ENCODE data around the gene ARHGAP6. TPM values are rescaled to one million over a fixed set of nuclear protein-coding genes. Genes with fewer than 3 reads are reported as not detected.

ARHGAP6 gene
- polyA plus RNA-seq, 3 donors: 0.31 to 1.1 (median 0.40) TPM

GRCh38 chrX:11683057-11683456 is 17.3 kb upstream of the ARHGAP6 start:
- no peaks in the 10 kb centered on the region for H3K27me3 ChIP-seq (ENCODE audit: control insufficient read depth in 2 of 2, insufficient read depth in 2 of 2, low read length in 2 of 2)
- H2AFZ ChIP-seq (ENCODE audit: insufficient read depth, low read depth, low read length, poor library complexity, severe bottlenecking): no peak overlapping the region
- no peak overlapping the region for H3K4me3 Mint-ChIP-seq
- no peak overlapping the region for H3K4me2 ChIP-seq (replicated peaks; ENCODE audit: extremely low read depth, low read length, poor library complexity, severe bottlenecking)
- DNase-seq: no peak
- no peaks in the 10 kb centered on the region for H3K4me1 ChIP-seq (ENCODE audit: control insufficient read depth in 1 of 2, insufficient read depth in 2 of 2, low read length in 2 of 2)
- H3K9me3 ChIP-seq (replicated peaks in 1 of 2; ENCODE audit: control insufficient read depth in 1 of 2, insufficient read depth in 1 of 2, low read length in 2 of 2): no peaks in the 10 kb centered on the region
- WGBS (ENCODE audit: insufficient coverage): 80% methylated on average over 1 of the region's 3 CpGs
- no peak overlapping the region for H3K4me3 ChIP-seq (replicated peaks in 1 of 3; ENCODE audit: low read depth in 2 of 3, low read length in 3 of 3)
- no peak overlapping the region for H3K27ac ChIP-seq (ENCODE audit: low read depth in 1 of 2, low read length in 2 of 2)
- intact Hi-C loops (cut with micrococcal nuclease): no loop called here
- H3K36me3 ChIP-seq (replicated peaks in 1 of 2; ENCODE audit: control insufficient read depth in 1 of 2, insufficient read depth in 2 of 2, low read length in 2 of 2): no peaks in the 10 kb centered on the region
- no peaks in the 10 kb centered on the region for H3K36me3 Mint-ChIP-seq
- peaks cover 0 to 3% (median 2%) of the 10 kb centered on the region in 3 donors for H3K27me3 Mint-ChIP-seq (ENCODE audit: low read depth in 3 of 3)
- H3K27ac Mint-ChIP-seq: no peak overlapping the region
- no peaks in the 10 kb centered on the region for H3K4me1 Mint-ChIP-seq
- no peaks in the 10 kb centered on the region for H3K79me2 ChIP-seq (ENCODE audit: insufficient read depth, low read length)
- no peak overlapping the region for H3K9ac ChIP-seq (ENCODE audit: insufficient read depth, low read length, poor library complexity, severe bottlenecking)
- no peak for TF ChIP-seq CTCF (IDR thresholded peaks at IDR 0.05)
- H3K9me3 Mint-ChIP-seq: peaks cover 0 to 2% (median 0%) of the 10 kb centered on the region in 7 donors
- no peaks in the 10 kb centered on the region for H4K20me1 ChIP-seq (ENCODE audit: insufficient read depth, low read length)

GRCh38 chrX:11678158-11678557 is 12.4 kb upstream of the ARHGAP6 start:
- Mint-ChIP-seq H3K4me3 (no peak overlapping the region), H3K27me3 (ENCODE audit: low read depth in 3 of 3) (peaks cover 0 to 6% (median 0%) of the 10 kb centered on the region in 3 donors), H3K27ac (no peak overlapping the region), H3K36me3 (no peaks in the 10 kb centered on the region), H3K4me1 (no peaks in the 10 kb centered on the region), H3K9me3 (peaks cover 0 to 1% (median 0%) of the 10 kb centered on the region in 7 donors)
- Histone ChIP-seq H2AFZ (ENCODE audit: insufficient read depth, low read depth, low read length, poor library complexity, severe bottlenecking) (no peak overlapping the region), H3K4me2 (replicated peaks; ENCODE audit: extremely low read depth, low read length, poor library complexity, severe bottlenecking) (no peak overlapping the region), H3K27ac (ENCODE audit: low read depth in 1 of 2, low read length in 2 of 2) (no peak overlapping the region), H3K27me3 (ENCODE audit: control insufficient read depth in 2 of 2, insufficient read depth in 2 of 2, low read length in 2 of 2) (no peaks in the 10 kb centered on the region), H3K9ac (ENCODE audit: insufficient read depth, low read length, poor library complexity, severe bottlenecking) (no peak overlapping the region), H4K20me1 (ENCODE audit: insufficient read depth, low read length) (no peaks in the 10 kb centered on the region), H3K4me1 (ENCODE audit: control insufficient read depth in 1 of 2, insufficient read depth in 2 of 2, low read length in 2 of 2) (no peaks in the 10 kb centered on the region), H3K79me2 (ENCODE audit: insufficient read depth, low read length) (no peaks in the 10 kb centered on the region), H3K4me3 (replicated peaks in 1 of 3; ENCODE audit: low read depth in 2 of 3, low read length in 3 of 3) (no peak overlapping the region), H3K36me3 (replicated peaks in 1 of 2; ENCODE audit: control insufficient read depth in 1 of 2, insufficient read depth in 2 of 2, low read length in 2 of 2) (no peaks in the 10 kb centered on the region), H3K9me3 (replicated peaks in 1 of 2; ENCODE audit: control insufficient read depth in 1 of 2, insufficient read depth in 1 of 2, low read length in 2 of 2) (no peaks in the 10 kb centered on the region)
- intact Hi-C loops (cut with micrococcal nuclease): no loop called here
- WGBS (ENCODE audit: insufficient coverage): 48% methylated on average over 2 of the region's 5 CpGs
- no peak for TF ChIP-seq CTCF (IDR thresholded peaks at IDR 0.05)
- no peak for DNase-seq
